Thyroid gland (tissue), 4 donors: Measurements from ENCODE around the gene FAM117B.

ENCODE experiments used
- CTCF ChIP-seq, 6 experiments: fragments of 200-600 bp in 3 of 6; fragments of 450-650 bp in 3 of 6; sonication (generic) in 3 of 6; IDR thresholded peaks; one replicate each; pipeline ENCODE4 v1.5.1; 2016 to 2019; ENCODE audit warnings: antibody characterized with exemption in 6 of 6, mild to moderate bottlenecking in 2 of 6, inconsistent platforms in 1 of 6, moderate library complexity in 1 of 6
- POLR2A ChIP-seq, 2 donors: fragments of 450-650 bp; IDR thresholded peaks; one replicate each; pipeline ENCODE4 v1.6.1; 2017; ENCODE audit warnings: antibody characterized with exemption in 2 of 2, mild to moderate bottlenecking in 2 of 2, moderate library complexity in 1 of 2

GRCh38 chr2:202817771-202818170 is 183.0 kb downstream of the FAM117B start:
- TF ChIP-seq CTCF (IDR thresholded peaks at IDR 0.05) (no peak), POLR2A (IDR thresholded peaks at IDR 0.05) (no peak)
